NCI-H82 treated with DMSO at 0.1 percent for 48 hours (cell line): ENCODE data around the gene MYOZ2.

Experiments used
- DNase-seq: peaks from one replicate; lab custom pipeline; 2025; ENCODE audit not compliant: unreplicated experiment; lab: John Stamatoyannopoulos, UW

MYOZ2 gene

GRCh38 chr4:119237201-119237600, 101.6 kb downstream of the MYOZ2 start:
- DNase-seq, result no peak
